Liver (tissue), 3 donors: ENCODE results near the gene FAM98B.

Source experiments
- CTCF ChIP-seq: fragments of 150-350 bp; IDR thresholded peaks from 2 replicates; pipeline ENCODE4 v1.5.1; 2017; ENCODE audit warnings: improper control_type of control experiment, low read depth, low read length; ENCODE audit not compliant: missing input control
- EGR1 ChIP-seq, 2 donors: IDR thresholded peaks; 2 replicates each; pipeline ENCODE4 v1.6.1; 2016 to 2018; ENCODE audit warnings: antibody characterized with exemption in 2 of 2, low read depth in 2 of 2
- JUND ChIP-seq, 2 donors: IDR thresholded peaks; 2 replicates each; pipeline ENCODE4 v1.6.1; 2016; ENCODE audit warnings: antibody characterized with exemption in 2 of 2
- RAD21 ChIP-seq, 2 donors: IDR thresholded peaks; 2 replicates each; pipeline ENCODE4 v1.6.1; 2016; ENCODE audit warnings: antibody characterized with exemption in 2 of 2, mild to moderate bottlenecking in 2 of 2
- RXRA ChIP-seq, 2 donors: IDR thresholded peaks; 2 replicates each; pipeline ENCODE4 v1.6.1; 2017 to 2018; ENCODE audit warnings: antibody characterized with exemption in 2 of 2, mild to moderate bottlenecking in 1 of 2
- TAF1 ChIP-seq: conservative IDR thresholded peaks from 2 replicates; pipeline ENCODE4 v1.6.1; 2016; ENCODE audit warnings: antibody characterized with exemption, mild to moderate bottlenecking
- YY1 ChIP-seq: IDR thresholded peaks from 2 replicates; pipeline ENCODE4 v1.6.1; 2016; ENCODE audit warnings: antibody characterized with exemption, mild to moderate bottlenecking
- TF ChIP-seq, protein P1 (sequence below): IDR thresholded peaks from 2 replicates; pipeline ENCODE4 v1.6.1; 2016; ENCODE audit warnings: antibody characterized with exemption
- TF ChIP-seq, protein P2 (sequence below): IDR thresholded peaks from 2 replicates; pipeline ENCODE4 v1.6.1; 2016; ENCODE audit warnings: antibody characterized with exemption
- TF ChIP-seq, protein P3 (sequence below): IDR thresholded peaks from 2 replicates; pipeline ENCODE4 v1.6.1; 2016; ENCODE audit warnings: antibody characterized with exemption, mild to moderate bottlenecking
- TF ChIP-seq, protein P4 (sequence below): IDR thresholded peaks from 2 replicates; pipeline ENCODE4 v1.6.1; 2016; ENCODE audit warnings: antibody characterized with exemption
- donor health status: healthy.
- donor health status: healthy.

- TF ChIP-seq CTCF (no peak), TAF1 (no peak), JUND (IDR thresholded peaks at IDR 0.05) (no peak), EGR1 (IDR thresholded peaks at IDR 0.05; ENCODE audit: low read depth in 2 of 2) (no peak), RAD21 (IDR thresholded peaks at IDR 0.05) (no peak), YY1 (no peak), RXRA (IDR thresholded peaks at IDR 0.05) (no peak)
- TF ChIP-seq, protein P1, sequence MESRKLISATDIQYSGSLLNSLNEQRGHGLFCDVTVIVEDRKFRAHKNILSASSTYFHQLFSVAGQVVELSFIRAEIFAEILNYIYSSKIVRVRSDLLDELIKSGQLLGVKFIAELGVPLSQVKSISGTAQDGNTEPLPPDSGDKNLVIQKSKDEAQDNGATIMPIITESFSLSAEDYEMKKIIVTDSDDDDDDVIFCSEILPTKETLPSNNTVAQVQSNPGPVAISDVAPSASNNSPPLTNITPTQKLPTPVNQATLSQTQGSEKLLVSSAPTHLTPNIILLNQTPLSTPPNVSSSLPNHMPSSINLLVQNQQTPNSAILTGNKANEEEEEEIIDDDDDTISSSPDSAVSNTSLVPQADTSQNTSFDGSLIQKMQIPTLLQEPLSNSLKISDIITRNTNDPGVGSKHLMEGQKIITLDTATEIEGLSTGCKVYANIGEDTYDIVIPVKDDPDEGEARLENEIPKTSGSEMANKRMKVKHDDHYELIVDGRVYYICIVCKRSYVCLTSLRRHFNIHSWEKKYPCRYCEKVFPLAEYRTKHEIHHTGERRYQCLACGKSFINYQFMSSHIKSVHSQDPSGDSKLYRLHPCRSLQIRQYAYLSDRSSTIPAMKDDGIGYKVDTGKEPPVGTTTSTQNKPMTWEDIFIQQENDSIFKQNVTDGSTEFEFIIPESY, result no peak
- TF ChIP-seq, protein P2, sequence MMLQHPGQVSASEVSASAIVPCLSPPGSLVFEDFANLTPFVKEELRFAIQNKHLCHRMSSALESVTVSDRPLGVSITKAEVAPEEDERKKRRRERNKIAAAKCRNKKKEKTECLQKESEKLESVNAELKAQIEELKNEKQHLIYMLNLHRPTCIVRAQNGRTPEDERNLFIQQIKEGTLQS, result no peak
- TF ChIP-seq, protein P3, sequence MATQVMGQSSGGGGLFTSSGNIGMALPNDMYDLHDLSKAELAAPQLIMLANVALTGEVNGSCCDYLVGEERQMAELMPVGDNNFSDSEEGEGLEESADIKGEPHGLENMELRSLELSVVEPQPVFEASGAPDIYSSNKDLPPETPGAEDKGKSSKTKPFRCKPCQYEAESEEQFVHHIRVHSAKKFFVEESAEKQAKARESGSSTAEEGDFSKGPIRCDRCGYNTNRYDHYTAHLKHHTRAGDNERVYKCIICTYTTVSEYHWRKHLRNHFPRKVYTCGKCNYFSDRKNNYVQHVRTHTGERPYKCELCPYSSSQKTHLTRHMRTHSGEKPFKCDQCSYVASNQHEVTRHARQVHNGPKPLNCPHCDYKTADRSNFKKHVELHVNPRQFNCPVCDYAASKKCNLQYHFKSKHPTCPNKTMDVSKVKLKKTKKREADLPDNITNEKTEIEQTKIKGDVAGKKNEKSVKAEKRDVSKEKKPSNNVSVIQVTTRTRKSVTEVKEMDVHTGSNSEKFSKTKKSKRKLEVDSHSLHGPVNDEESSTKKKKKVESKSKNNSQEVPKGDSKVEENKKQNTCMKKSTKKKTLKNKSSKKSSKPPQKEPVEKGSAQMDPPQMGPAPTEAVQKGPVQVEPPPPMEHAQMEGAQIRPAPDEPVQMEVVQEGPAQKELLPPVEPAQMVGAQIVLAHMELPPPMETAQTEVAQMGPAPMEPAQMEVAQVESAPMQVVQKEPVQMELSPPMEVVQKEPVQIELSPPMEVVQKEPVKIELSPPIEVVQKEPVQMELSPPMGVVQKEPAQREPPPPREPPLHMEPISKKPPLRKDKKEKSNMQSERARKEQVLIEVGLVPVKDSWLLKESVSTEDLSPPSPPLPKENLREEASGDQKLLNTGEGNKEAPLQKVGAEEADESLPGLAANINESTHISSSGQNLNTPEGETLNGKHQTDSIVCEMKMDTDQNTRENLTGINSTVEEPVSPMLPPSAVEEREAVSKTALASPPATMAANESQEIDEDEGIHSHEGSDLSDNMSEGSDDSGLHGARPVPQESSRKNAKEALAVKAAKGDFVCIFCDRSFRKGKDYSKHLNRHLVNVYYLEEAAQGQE, result no peak
- TF ChIP-seq, protein P4, sequence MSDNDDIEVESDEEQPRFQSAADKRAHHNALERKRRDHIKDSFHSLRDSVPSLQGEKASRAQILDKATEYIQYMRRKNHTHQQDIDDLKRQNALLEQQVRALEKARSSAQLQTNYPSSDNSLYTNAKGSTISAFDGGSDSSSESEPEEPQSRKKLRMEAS, result no peak
Observed at GRCh38 chr15:38475361-38475760, 21.4 kb downstream of the FAM98B start.
